HFFc6 (cell line): ENCODE results near the gene SPG11. TPM values are rescaled to one million over a fixed set of nuclear protein-coding genes. Genes with fewer than 3 reads are reported as not detected.
A peak's percentile ranks its signal among the peaks of the same experiment; 100 is the strongest.

Experiments
- DNase-seq: peaks from one replicate; pipeline ENCODE4 v3.0.0-alpha.2; 2018
- H3K27ac Mint-ChIP-seq: 2 replicates; pipeline ENCODE4 v1.8.0; 2020; ENCODE audit warnings: mild to moderate bottlenecking, mixed read lengths
- H3K27me3 Mint-ChIP-seq: 2 replicates; pipeline ENCODE4 v1.8.0; 2021; ENCODE audit warnings: mild to moderate bottlenecking, moderate library complexity, mixed read lengths; ENCODE audit not compliant: insufficient read depth
- H3K36me3 Mint-ChIP-seq: 2 replicates; pipeline ENCODE4 v1.8.0; 2021; ENCODE audit warnings: low read depth, mixed read lengths
- H3K4me1 Mint-ChIP-seq: 2 replicates; pipeline ENCODE4 v1.8.0; 2020; ENCODE audit warnings: low read depth, mixed read lengths
- H3K4me3 Mint-ChIP-seq: 2 replicates; pipeline ENCODE4 v1.8.0; 2020; ENCODE audit warnings: mild to moderate bottlenecking, moderate library complexity, mixed read lengths
- H3K9me3 Mint-ChIP-seq: 2 replicates; pipeline ENCODE4 v1.8.0; 2020; ENCODE audit warnings: mild to moderate bottlenecking, mixed read lengths
- total RNA-seq, 6 experiments: library from RNA; stranded (reverse); fragmentation: NEBNext Ultra II Directional; extraction: Animal tissue kit (Norgen Biotek cat#: 25700); gene quantifications; 2 replicates in 1 of 6; 3 replicates in 5 of 6; pipeline ENCODE4 v1.2.3, GENCODE V29; 2021
- TF ChIP-seq, protein P1 (sequence below): fragments of 200-600 bp; sonication (generic); IDR thresholded peaks from 2 replicates; pipeline ENCODE4 v1.5.0; 2021; ENCODE audit warnings: antibody characterized with exemption, mild to moderate bottlenecking

SPG11 gene
- total RNA-seq, 6 experiments from 2014 or later = 28.0 to 34.1 (median 31.2) TPM

DNA sequence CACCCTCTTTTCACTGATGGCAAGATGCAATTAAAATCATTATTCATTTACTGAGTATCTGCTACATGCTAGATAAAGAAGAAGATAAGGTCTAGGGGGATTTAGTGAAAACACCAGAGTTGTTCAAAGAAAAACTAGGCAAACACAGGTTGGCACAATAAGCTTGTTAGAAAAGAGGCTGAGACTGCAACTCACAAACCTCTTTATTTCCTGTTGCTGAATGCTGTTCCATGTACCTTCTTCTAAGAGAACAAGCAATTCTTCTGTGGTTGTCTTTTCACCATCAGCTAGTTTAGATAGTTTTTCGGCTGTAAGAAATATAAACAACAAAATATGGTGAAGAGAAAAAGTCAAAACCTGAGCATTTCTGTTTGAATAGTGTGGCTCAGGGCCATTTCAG, 65.4 kb downstream of the SPG11 start:
- peak overlapping the region; percentile 61 for H3K27ac Mint-ChIP-seq
- H3K4me1 Mint-ChIP-seq = peaks cover 24% of the 10 kb centered on the region
- peaks cover 20% of the 10 kb centered on the region for H3K36me3 Mint-ChIP-seq
- H3K4me3 Mint-ChIP-seq = no peak overlapping the region
- DNase-seq = no peak
- TF ChIP-seq, protein P1, sequence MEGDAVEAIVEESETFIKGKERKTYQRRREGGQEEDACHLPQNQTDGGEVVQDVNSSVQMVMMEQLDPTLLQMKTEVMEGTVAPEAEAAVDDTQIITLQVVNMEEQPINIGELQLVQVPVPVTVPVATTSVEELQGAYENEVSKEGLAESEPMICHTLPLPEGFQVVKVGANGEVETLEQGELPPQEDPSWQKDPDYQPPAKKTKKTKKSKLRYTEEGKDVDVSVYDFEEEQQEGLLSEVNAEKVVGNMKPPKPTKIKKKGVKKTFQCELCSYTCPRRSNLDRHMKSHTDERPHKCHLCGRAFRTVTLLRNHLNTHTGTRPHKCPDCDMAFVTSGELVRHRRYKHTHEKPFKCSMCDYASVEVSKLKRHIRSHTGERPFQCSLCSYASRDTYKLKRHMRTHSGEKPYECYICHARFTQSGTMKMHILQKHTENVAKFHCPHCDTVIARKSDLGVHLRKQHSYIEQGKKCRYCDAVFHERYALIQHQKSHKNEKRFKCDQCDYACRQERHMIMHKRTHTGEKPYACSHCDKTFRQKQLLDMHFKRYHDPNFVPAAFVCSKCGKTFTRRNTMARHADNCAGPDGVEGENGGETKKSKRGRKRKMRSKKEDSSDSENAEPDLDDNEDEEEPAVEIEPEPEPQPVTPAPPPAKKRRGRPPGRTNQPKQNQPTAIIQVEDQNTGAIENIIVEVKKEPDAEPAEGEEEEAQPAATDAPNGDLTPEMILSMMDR = no peak
- H3K9me3 Mint-ChIP-seq = no peaks in the 10 kb centered on the region
- no peaks in the 10 kb centered on the region for H3K27me3 Mint-ChIP-seq

DNA sequence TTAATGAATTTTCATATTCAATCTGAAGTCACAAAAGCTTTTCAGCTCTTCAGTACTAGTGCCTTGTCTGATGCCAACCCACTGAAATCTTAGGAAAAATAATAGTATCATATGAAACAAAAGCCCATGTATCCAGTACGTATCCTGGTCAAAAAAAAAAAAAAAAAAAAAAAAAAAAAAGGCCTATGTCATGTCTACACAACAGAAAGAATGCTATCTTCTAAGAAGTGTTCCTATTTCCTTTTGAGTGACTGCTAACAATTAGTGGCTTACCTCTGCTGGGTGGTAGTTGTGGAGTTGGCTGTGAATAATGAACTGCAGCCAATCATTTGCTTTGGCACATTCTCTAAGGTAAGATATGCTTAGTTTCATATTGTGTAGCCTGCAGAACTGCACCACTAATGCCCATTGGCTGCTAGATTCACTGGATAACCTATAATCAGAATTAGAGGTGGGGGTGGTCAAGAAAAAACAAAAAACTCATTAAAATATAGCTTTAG, 66.9 kb downstream of the SPG11 start:
- no peak overlapping the region for H3K4me3 Mint-ChIP-seq
- DNase-seq = no peak
- no peaks in the 10 kb centered on the region for H3K9me3 Mint-ChIP-seq
- TF ChIP-seq, protein P1 = no peak
- H3K27me3 Mint-ChIP-seq = no peaks in the 10 kb centered on the region
- H3K27ac Mint-ChIP-seq = no peak overlapping the region
- H3K36me3 Mint-ChIP-seq = peaks cover 11% of the 10 kb centered on the region
- H3K4me1 Mint-ChIP-seq = peaks cover 24% of the 10 kb centered on the region

DNA sequence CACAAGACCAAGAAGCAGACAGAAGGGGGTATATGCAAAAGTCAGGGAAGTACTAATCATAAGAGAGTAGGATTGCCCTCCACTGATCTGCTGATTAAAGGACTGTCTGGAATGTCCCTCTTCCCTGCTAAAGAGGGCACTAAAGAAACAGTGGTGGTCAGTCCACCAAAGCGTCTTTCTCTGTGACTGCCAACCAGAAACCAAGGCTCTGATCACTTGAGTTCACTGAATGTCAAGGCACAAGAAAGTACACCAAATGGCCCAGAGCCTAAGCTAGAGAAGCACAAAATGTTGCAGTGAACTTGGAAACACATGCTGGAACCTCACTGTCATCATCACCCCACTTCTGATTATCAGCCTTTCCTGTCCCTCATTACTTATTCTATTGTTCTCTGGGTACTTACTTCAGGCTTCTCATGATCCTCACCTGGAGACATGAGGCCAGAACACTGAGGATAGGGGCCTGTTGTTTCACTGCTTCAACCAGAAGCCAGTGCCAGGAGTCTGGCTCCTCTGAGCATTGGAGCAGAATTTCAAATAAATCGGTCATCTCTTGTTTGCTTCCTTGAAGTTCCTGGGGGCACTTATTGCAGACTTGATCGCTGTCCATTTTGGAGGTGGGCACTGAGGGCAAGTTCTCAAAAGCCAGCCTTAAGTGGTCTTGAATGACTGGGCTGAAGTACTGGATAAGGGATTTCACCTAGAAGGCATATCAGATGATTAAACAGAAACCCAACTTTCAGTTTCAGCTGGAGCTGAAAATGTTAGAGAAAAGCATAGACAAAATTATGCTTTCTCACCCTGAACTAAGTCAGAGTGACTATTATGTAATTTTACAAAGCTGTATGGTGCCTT, 67.6 kb downstream of the SPG11 start:
- H3K4me3 Mint-ChIP-seq = no peak overlapping the region
- peak overlapping the region; percentile 46 for H3K27ac Mint-ChIP-seq
- no peak for DNase-seq
- H3K36me3 Mint-ChIP-seq = peaks cover 13% of the 10 kb centered on the region
- H3K4me1 Mint-ChIP-seq = peaks cover 24% of the 10 kb centered on the region
- H3K27me3 Mint-ChIP-seq = no peaks in the 10 kb centered on the region
- TF ChIP-seq, protein P1 = no peak
- H3K9me3 Mint-ChIP-seq = no peaks in the 10 kb centered on the region

- Mint-ChIP-seq H3K4me3 (no peak overlapping the region), H3K4me1 (peaks cover 24% of the 10 kb centered on the region), H3K36me3 (peaks cover 19% of the 10 kb centered on the region), H3K27ac (peak overlapping the region; percentile 46), H3K9me3 (no peaks in the 10 kb centered on the region), H3K27me3 (no peaks in the 10 kb centered on the region)
- DNase-seq = no peak
- TF ChIP-seq, protein P1 = no peak
These were observed 68.2 kb downstream of the SPG11 start for GRCh38 chr15:44595246-44595645.

DNA sequence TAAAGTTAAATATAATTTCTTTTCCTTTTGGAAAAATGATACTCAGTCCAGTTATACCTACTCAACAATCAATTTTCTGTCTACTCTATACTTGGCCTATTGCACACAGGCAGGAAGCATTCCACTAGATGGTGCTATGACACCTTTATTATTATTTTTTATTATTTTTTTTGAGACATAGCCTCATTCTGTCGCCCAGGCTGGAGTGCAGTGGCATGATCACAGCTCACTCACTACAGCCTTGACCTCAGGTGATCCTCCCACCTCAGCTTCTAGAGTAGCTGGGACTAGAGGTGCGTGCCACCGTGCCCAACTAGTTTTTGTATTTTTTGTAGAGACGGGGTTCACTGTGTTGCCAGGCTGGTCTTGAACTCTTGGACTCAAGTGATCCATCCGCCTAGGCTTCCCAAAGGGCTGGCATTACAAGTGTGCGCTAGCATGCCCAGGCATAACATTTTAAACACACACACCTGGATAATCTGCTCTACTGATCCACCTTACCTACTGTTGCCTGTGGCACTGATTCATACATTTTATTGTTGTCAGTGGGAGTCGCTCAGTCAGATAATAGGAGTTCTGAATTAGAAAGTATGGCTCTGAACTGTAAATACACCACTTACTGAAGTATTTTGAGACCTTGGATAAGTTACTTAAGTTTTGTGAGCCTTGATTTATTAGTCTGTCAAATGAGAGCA, 70.3 kb downstream of the SPG11 start:
- TF ChIP-seq, protein P1 = peak; percentile 80
- no peak overlapping the region for H3K27ac Mint-ChIP-seq

More for the DNA sequence above, 70.3 kb downstream of the SPG11 start:
- H3K9me3 Mint-ChIP-seq = no peaks in the 10 kb centered on the region
- H3K27me3 Mint-ChIP-seq = no peaks in the 10 kb centered on the region
- H3K4me1 Mint-ChIP-seq = peaks cover 13% of the 10 kb centered on the region
- peaks cover 20% of the 10 kb centered on the region for H3K36me3 Mint-ChIP-seq
- peak; percentile 9 for DNase-seq
- H3K4me3 Mint-ChIP-seq = no peak overlapping the region
